HFF-Myc (cell line): ENCODE results near the gene LINC01488.

Experiments used
- DNase-seq: peaks from one replicate; pipeline ENCODE4 v3.0.0-alpha.2; 2011; ENCODE audit warnings: low read depth; ENCODE audit errors: extremely low read depth
- H3K4me3 ChIP-seq: replicated peaks from 2 replicates; pipeline ENCODE4 v1.5.1; 2011; ENCODE audit warnings: low read depth, mild to moderate bottlenecking, control low read depth, low read length
- TF ChIP-seq, protein P1 (sequence below): IDR thresholded peaks from 2 replicates; pipeline ENCODE4 v1.5.1; 2012; ENCODE audit warnings: mild to moderate bottlenecking, low read depth, low read length, control low read depth; ENCODE audit errors: missing control alignments

LINC01488 gene

DNA sequence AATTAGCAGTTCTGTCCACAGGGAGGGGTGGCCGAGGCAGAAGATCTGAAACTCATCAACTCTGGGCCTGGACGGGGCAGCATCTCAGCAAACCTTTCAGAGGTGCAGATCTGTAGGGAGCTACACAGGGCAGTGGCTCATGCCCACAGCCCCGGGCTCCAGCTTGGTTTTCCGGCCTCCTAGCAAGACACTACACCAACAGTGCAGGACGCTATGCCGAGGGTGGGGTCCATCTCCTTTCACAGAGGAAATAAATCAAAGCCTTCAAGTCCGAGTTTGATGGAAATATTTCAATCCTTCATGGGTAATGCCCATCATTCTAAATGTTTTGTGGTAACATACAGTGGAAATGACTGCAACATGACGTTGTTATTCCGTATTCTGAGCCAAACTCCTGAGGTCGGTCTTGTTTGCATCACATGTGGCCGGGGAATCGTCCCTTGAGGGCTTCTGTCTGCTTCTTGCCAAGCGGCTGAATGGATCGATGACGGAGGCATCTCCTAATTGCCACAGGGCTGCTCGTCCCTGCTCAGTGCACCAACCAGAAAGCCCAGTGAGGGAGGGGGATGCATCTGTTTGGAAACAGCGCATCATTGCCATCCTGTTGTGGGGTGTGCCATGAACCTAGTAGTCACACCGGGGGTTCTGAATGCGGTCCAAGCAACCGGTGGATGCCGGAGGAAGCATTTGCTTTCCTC lies 30.0 kb downstream of the LINC01488 start:
- TF ChIP-seq, protein P1, sequence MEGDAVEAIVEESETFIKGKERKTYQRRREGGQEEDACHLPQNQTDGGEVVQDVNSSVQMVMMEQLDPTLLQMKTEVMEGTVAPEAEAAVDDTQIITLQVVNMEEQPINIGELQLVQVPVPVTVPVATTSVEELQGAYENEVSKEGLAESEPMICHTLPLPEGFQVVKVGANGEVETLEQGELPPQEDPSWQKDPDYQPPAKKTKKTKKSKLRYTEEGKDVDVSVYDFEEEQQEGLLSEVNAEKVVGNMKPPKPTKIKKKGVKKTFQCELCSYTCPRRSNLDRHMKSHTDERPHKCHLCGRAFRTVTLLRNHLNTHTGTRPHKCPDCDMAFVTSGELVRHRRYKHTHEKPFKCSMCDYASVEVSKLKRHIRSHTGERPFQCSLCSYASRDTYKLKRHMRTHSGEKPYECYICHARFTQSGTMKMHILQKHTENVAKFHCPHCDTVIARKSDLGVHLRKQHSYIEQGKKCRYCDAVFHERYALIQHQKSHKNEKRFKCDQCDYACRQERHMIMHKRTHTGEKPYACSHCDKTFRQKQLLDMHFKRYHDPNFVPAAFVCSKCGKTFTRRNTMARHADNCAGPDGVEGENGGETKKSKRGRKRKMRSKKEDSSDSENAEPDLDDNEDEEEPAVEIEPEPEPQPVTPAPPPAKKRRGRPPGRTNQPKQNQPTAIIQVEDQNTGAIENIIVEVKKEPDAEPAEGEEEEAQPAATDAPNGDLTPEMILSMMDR, result no peak
- H3K4me3 ChIP-seq, result no peak overlapping the region

DNA sequence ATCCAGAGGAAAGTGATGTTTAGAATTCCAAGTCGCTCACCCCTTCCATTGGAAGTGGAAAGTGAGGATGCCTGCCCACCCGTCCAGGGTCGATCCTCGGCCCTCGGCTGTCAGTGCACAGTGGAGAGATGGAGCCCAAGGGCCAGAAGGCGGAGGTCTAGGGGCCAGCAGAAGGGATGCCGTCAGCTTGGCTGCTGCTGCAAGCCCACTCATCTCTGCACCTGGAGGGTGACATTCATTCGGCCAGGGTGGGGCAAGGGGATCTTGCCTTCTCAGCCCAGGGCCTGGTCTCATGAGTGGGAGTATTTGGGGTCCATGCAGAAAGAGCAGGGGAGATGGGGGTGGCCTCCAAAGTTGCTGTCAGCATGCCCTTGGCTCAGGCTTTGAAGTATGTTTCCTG lies 30.7 kb downstream of the LINC01488 start:
- TF ChIP-seq, protein P1, result no peak
- no peak overlapping the region for H3K4me3 ChIP-seq
- no peak for DNase-seq

More for the DNA sequence above, 30.0 kb downstream of the LINC01488 start:
- no peak for DNase-seq

DNA sequence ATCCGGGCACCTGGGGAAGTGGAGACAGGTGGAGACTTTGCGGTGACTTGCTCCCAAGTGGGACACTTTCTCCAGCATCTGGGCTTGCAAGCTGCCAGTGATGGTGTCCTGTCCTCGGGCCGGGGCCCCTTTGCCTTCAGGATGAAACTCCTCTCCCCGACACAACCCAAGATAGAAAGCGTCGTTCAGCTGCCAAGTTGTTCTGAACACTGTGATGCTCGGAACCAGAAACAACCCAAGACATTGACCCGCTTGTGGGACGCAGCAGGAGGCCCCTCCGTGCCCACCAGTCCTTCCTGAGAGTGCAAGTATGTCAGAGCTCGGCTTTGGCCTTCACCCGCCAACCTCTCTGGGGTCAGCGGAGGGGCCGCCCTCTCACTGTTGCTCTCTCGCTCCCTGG lies 31.3 kb downstream of the LINC01488 start:
- TF ChIP-seq, protein P1, result no peak
- H3K4me3 ChIP-seq, result no peak overlapping the region

DNA sequence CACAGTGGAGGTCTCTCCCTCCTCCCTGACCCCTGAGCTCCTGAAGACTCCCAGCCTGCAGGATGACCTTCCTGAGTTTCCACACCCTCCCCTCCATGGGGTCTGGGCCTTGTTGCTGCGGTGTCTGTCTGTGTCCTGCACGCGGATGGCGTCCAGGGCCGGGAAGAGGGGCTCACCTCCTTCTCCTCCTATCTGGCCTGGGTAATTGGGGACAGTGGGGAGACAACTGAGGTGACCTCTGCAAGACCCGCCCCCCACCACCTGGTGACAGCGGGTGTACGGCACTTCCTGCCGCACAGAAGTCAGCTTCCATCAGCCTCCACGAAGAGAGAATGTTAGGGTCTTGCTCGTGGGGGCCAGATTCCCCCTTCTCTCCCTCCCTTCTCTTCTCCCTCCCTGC lies 31.7 kb downstream of the LINC01488 start:
- TF ChIP-seq, protein P1, result no peak
- H3K4me3 ChIP-seq, result no peak overlapping the region
- DNase-seq, result no peak

More for the DNA sequence above, 31.3 kb downstream of the LINC01488 start:
- DNase-seq, result no peak

DNA sequence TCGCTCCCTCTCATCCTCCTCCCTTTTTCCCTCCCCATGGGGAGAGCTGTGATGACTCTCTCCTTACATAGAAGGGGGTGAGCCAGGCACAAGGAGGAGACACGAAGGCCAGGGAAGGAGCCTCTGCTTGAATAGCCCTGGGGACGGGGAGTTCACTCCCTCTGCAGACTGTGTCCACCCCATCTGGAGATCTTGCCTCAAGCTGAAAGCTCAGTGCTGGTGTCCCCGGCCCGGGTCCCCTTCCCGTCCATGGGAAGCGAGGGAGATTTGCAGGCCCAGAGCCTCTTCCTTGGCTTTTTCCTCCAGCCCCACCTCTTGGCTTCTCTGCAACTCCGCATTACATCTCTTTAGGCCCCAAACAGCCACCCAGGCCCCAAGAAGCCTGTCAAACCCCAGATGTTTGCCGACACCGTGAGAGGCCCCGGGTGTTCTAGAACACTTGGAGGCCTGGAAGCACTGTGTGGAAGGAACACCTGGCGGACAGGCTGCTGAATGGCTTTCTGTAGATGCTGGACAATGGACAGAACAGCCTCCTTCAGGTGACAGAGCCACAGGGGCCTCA lies 32.3 kb downstream of the LINC01488 start:
- no peak overlapping the region for H3K4me3 ChIP-seq
- DNase-seq, result no peak
- TF ChIP-seq, protein P1, result no peak

DNA sequence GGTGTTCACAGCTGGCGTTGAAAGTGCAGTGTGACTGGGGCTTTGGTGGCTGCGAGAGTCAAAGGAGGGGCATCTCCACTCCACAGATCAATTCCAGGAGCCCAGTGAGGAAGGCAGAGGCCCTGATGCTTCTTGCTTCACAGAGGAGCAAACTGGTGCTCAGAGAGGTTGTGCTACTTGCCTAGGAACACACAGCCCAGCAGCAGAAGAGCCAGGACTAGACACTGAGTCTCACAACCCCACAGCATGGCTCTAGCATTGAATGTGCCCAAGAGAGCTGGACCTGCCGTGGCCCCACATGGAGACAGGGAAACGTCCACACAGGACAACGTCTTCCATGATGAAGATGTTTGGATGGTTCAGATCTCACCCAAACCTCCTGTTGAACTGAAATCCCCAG lies 33.3 kb downstream of the LINC01488 start:
- no peak for DNase-seq
- no peak overlapping the region for H3K4me3 ChIP-seq
- TF ChIP-seq, protein P1, result no peak
